OCI-LY3 (cell line): ENCODE results near the gene GSTT2.
"Not testable (repeated sequence)": the region's sequence is repeated elsewhere in the genome, so short reads cannot be mapped to it uniquely, and the experiment has no call there.

Experiments used
- H2AFZ ChIP-seq: fragments of 200-600, 300-600 bp; shearing (Covaris generic); 2 replicates; pipeline ENCODE4 v1.6.0; 2014; ENCODE audit warnings: antibody characterized with exemption, low read depth, low read length
- H3K27ac ChIP-seq: fragments of 200-600, 300-600 bp; sonication (generic); 2 replicates; pipeline ENCODE4 v1.5.1; 2014; ENCODE audit warnings: mild to moderate bottlenecking, low read length, moderate library complexity, mixed read lengths
- H3K27me3 ChIP-seq: fragments of 200-600, 300-600 bp; sonication (generic); 2 replicates; pipeline ENCODE4 v1.6.1; 2014; ENCODE audit warnings: low read depth, low read length, mixed read lengths
- H3K36me3 ChIP-seq: fragments of 200-600, 300-600 bp; sonication (generic); replicated peaks from 2 replicates; pipeline ENCODE3; 2014; ENCODE audit warnings: low read depth, low read length, mixed read lengths
- H3K4me1 ChIP-seq: fragments of 300-600, 200-600 bp; sonication (generic); 2 replicates; pipeline ENCODE4 v1.6.1; 2014; ENCODE audit warnings: low read length, mixed read lengths
- H3K4me2 ChIP-seq: fragments of 200-600, 300-600 bp; sonication (generic); 2 replicates; pipeline ENCODE4 v1.6.1; 2014; ENCODE audit warnings: low read length, mixed read lengths
- H3K4me3 ChIP-seq: fragments of 300-600, 200-600 bp; sonication (generic); 2 replicates; pipeline ENCODE4 v1.5.1; 2014; ENCODE audit warnings: antibody characterized with exemption, mild to moderate bottlenecking, low read length, moderate library complexity
- H3K79me2 ChIP-seq: fragments of 300-600, 200-600 bp; shearing (Covaris generic); 2 replicates; pipeline ENCODE4 v1.6.1; 2014; ENCODE audit warnings: mild to moderate bottlenecking, low read length, mixed read lengths
- H3K9ac ChIP-seq: fragments of 300-600, 200-600 bp; shearing (Covaris generic); 2 replicates; pipeline ENCODE4 v1.6.0; 2014; ENCODE audit warnings: mild to moderate bottlenecking, low read length, moderate library complexity
- H3K9me3 ChIP-seq: fragments of 200-600, 300-600 bp; shearing (Covaris generic); 2 replicates; pipeline ENCODE4 v1.6.1; 2014; ENCODE audit warnings: low read length, mixed read lengths; ENCODE audit not compliant: insufficient read depth
- H4K20me1 ChIP-seq: fragments of 200-600, 300-600 bp; sonication (generic); 2 replicates; pipeline ENCODE4 v1.6.1; 2016; ENCODE audit warnings: low read length, mixed read lengths; ENCODE audit not compliant: insufficient read depth
- EZH2phosphoT487 ChIP-seq: fragments of 200-600 bp; shearing (Covaris generic); IDR thresholded peaks from 2 replicates; pipeline ENCODE4 v1.6.1; 2018; ENCODE audit warnings: antibody characterized with exemption, mixed run types, low read depth
- TF ChIP-seq, protein P1 (sequence below): fragments of 200-600, 300-600 bp; sonication (generic); IDR thresholded peaks from 2 replicates; pipeline ENCODE4 v1.5.1; 2014; ENCODE audit warnings: antibody characterized with exemption, low read length, low read depth

Gene GSTT2

DNA sequence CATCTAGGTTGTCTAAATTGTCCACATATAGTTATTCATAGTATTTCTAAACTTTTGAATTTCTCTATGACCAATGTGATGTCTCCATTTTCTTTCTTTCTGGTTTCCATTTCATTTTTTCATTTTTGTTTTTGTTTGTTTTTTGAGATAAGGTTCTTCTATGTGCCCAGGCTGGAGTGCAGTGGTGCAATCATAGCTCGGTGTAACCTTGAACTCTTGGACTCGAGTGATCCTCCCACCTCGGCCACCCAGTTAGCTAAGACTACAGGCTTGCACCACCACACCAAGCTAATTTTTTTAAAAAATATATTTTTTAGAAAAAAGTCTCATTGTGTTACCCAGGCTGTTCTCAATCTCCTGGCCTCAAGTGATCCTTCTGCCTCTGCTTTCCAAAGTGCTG is 17.2 kb downstream of the GSTT2 start:
- no peaks in the 10 kb centered on the region for H3K79me2 ChIP-seq
- no peaks in the 10 kb centered on the region for H3K36me3 ChIP-seq
- H4K20me1 ChIP-seq: no peaks in the 10 kb centered on the region
- H2AFZ ChIP-seq: no peak overlapping the region
- H3K4me1 ChIP-seq: peaks cover 8% of the 10 kb centered on the region
- no peak overlapping the region for H3K27ac ChIP-seq
- H3K4me2 ChIP-seq: no peak overlapping the region
- H3K27me3 ChIP-seq: no peaks in the 10 kb centered on the region
- H3K4me3 ChIP-seq: no peak overlapping the region
- no peak for TF ChIP-seq EZH2phosphoT487
- TF ChIP-seq, protein P1, sequence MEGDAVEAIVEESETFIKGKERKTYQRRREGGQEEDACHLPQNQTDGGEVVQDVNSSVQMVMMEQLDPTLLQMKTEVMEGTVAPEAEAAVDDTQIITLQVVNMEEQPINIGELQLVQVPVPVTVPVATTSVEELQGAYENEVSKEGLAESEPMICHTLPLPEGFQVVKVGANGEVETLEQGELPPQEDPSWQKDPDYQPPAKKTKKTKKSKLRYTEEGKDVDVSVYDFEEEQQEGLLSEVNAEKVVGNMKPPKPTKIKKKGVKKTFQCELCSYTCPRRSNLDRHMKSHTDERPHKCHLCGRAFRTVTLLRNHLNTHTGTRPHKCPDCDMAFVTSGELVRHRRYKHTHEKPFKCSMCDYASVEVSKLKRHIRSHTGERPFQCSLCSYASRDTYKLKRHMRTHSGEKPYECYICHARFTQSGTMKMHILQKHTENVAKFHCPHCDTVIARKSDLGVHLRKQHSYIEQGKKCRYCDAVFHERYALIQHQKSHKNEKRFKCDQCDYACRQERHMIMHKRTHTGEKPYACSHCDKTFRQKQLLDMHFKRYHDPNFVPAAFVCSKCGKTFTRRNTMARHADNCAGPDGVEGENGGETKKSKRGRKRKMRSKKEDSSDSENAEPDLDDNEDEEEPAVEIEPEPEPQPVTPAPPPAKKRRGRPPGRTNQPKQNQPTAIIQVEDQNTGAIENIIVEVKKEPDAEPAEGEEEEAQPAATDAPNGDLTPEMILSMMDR: no peak
- H3K9me3 ChIP-seq: no peaks in the 10 kb centered on the region
- H3K9ac ChIP-seq: no peak overlapping the region

DNA sequence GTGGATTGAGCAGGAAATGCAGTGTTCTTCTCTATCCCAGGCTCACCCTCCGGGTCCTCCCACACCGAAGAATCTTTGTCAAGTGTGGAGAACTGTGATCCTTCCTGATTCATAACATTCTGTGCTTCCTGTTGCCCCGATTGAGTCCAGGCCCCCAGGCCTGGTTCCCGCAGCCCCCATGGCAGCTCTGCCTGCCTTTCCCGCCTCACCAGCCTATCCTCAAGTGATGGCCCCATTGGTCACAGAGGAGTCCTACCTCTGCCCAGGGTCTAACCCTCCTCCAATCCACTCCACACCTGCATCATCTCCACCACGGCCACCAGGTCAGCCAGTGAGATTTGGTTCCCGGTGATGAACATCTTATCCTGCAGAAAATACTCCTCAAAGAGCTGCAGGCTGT is 19.8 kb downstream of the GSTT2 start:
- H3K9me3 ChIP-seq, H3K4me3 ChIP-seq, H3K36me3 ChIP-seq, H3K4me2 ChIP-seq, H3K79me2 ChIP-seq, H2AFZ ChIP-seq, H3K4me1 ChIP-seq, H3K9ac ChIP-seq, H3K27me3 ChIP-seq, H4K20me1 ChIP-seq, H3K27ac ChIP-seq: not testable (repeated sequence)

DNA sequence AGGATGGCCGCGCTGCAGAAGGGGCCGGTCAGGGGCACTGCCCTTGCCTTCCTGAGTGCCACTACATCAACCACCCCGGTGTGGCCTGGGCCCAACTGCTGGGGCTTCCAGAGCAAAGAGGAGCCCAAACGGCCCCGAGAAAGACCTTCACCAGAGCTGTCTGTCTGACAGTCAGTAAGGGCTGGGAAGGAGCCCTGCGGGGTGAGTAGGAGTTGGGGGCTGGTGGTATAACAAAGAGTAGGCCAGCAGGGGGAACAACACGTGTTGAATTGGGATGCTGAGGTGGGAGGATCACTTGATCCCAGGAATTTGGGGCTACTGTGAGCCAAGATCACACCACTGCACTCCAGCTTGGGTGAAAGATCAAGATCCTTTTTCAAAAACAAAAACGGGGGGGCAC is 21.4 kb downstream of the GSTT2 start:
- H3K4me2 ChIP-seq: no peak overlapping the region
- no peaks in the 10 kb centered on the region for H3K27me3 ChIP-seq
- H3K27ac ChIP-seq: no peak overlapping the region
- H3K9me3 ChIP-seq: no peaks in the 10 kb centered on the region
- no peaks in the 10 kb centered on the region for H3K79me2 ChIP-seq
- no peak for TF ChIP-seq EZH2phosphoT487
- TF ChIP-seq, protein P1: no peak
- no peaks in the 10 kb centered on the region for H4K20me1 ChIP-seq
- no peak overlapping the region for H2AFZ ChIP-seq
- peaks cover 3% of the 10 kb centered on the region for H3K4me1 ChIP-seq
- H3K9ac ChIP-seq: no peak overlapping the region
- no peak overlapping the region for H3K4me3 ChIP-seq
- no peaks in the 10 kb centered on the region for H3K36me3 ChIP-seq

DNA sequence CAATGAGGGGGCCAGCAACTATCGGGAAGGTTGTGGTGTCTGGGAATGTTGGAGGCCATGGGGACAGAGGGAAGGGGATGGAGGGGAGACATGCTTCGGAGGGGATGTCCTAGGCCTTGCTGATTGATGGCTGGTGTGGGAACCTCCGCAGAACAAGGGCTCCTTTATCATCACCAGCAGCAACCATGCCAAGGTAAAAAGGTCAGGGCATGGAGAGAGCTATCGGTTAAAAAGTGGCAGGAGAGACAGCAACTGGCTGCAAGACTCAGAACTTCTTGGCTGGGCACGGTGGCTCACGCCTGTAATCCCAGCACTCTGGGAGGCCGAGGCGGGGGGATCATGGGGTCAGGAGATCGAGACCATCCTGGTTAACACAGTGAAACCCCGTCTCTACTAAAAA is 22.3 kb downstream of the GSTT2 start:
- H3K4me1 ChIP-seq: no peaks in the 10 kb centered on the region

More for the DNA sequence above, 22.3 kb downstream of the GSTT2 start:
- Histone ChIP-seq H3K4me2 (no peak overlapping the region), H3K27me3 (no peaks in the 10 kb centered on the region), H3K9ac (no peak overlapping the region), H4K20me1 (no peaks in the 10 kb centered on the region), H3K9me3 (no peaks in the 10 kb centered on the region), H3K4me3 (no peak overlapping the region), H3K79me2 (no peaks in the 10 kb centered on the region), H2AFZ (no peak overlapping the region), H3K36me3 (no peaks in the 10 kb centered on the region), H3K27ac (no peak overlapping the region)
- TF ChIP-seq, protein P1: no peak
- TF ChIP-seq EZH2phosphoT487: no peak
